GM12801 (cell line): Measurements from ENCODE around the gene PEX6.

ENCODE experiments used
- CTCF ChIP-seq: IDR thresholded peaks from one replicate; pipeline ENCODE4 v1.5.1; 2011; ENCODE audit warnings: control low read depth; ENCODE audit not compliant: insufficient read length; ENCODE audit errors: extremely low read depth

The PEX6 gene

GRCh38 chr6:42916288-42916687 is 62.7 kb downstream of the PEX6 start:
- TF ChIP-seq CTCF, result no peak

GRCh38 chr6:42915732-42916131 is 63.2 kb downstream of the PEX6 start, which contains the start of gene PTCRA:
Gene PTCRA, plus strand, starts transcription at chr6:42916053. Its CDS starts 17 bp downstream, at chr6:42916070.
- no peak for TF ChIP-seq CTCF

- TF ChIP-seq CTCF, result no peak
Measured at GRCh38 chr6:42914546-42914945, 64.4 kb downstream of the PEX6 start.
